AG09309 (cell line): ENCODE results near the gene CYTIP.

Experiments used
- DNase-seq: peaks from one replicate; pipeline ENCODE4 v3.0.0-alpha.2; 2010; ENCODE audit warnings: low read depth
- H3K4me3 ChIP-seq: 2 replicates; pipeline ENCODE4 v1.5.1; 2011; ENCODE audit warnings: mild to moderate bottlenecking, low read depth, low read length, moderate library complexity; ENCODE audit not compliant: control insufficient read depth
- TF ChIP-seq, protein P1 (sequence below): IDR thresholded peaks from 2 replicates; pipeline ENCODE4 v1.5.1; 2011; ENCODE audit warnings: mild to moderate bottlenecking, low read depth, low read length, inconsistent platforms; ENCODE audit not compliant: insufficient read depth, control insufficient read depth; ENCODE audit errors: missing control alignments

The CYTIP gene

GRCh38 chr2:157447031-157447430, 3.1 kb upstream of the CYTIP start:
- no peak overlapping the region for H3K4me3 ChIP-seq
- TF ChIP-seq, protein P1, sequence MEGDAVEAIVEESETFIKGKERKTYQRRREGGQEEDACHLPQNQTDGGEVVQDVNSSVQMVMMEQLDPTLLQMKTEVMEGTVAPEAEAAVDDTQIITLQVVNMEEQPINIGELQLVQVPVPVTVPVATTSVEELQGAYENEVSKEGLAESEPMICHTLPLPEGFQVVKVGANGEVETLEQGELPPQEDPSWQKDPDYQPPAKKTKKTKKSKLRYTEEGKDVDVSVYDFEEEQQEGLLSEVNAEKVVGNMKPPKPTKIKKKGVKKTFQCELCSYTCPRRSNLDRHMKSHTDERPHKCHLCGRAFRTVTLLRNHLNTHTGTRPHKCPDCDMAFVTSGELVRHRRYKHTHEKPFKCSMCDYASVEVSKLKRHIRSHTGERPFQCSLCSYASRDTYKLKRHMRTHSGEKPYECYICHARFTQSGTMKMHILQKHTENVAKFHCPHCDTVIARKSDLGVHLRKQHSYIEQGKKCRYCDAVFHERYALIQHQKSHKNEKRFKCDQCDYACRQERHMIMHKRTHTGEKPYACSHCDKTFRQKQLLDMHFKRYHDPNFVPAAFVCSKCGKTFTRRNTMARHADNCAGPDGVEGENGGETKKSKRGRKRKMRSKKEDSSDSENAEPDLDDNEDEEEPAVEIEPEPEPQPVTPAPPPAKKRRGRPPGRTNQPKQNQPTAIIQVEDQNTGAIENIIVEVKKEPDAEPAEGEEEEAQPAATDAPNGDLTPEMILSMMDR = no peak
- no peak for DNase-seq

GRCh38 chr2:157444641-157445040, 752 bp upstream of the CYTIP start:
- TF ChIP-seq, protein P1 = no peak
- no peak overlapping the region for H3K4me3 ChIP-seq

DNA sequence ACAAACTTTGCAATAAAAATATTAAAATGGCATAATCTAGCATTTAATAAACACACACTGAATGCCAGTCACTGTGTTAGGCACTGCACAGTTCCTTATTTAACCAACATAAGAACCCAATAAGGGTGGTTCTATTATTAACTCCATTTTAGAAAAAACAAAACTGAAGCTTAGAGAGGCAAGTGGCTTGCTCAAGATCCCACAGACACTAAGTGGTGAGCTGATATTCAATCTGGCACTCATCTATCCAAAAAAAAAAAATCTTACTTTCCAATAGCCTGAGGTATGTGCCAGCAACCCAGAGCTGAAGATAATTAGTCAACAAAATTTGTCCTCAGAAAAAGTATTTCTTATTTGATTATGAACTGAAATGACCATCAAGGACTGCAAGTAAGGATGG, 799 bp downstream of the CYTIP start:
- no peak overlapping the region for H3K4me3 ChIP-seq
- DNase-seq = no peak
- TF ChIP-seq, protein P1 = no peak

More at GRCh38 chr2:157444641-157445040, 752 bp upstream of the CYTIP start:
- DNase-seq = no peak

DNA sequence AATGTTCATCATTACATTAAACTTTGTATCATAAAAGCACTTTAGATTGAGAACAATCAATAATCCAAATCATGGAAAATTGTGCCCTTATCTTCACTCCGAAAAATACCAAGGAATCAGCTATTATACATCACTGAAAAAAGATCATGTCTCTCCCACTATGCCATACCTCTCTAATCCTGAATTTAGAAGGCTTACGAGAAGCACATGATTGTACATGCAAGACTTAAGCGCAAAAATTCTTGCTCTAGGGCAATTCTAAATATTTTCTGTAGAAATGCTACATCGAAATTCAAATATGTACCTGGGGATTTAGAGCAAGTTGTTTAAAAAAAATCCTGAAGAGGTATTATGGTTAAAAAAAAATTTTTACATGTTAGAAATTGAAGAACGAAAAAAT, 1.3 kb downstream of the CYTIP start:
- DNase-seq = no peak
- TF ChIP-seq, protein P1 = no peak
- no peak overlapping the region for H3K4me3 ChIP-seq

GRCh38 chr2:157442191-157442590, 1.7 kb downstream of the CYTIP start:
- TF ChIP-seq, protein P1 = no peak
- DNase-seq = no peak
- H3K4me3 ChIP-seq = no peak overlapping the region

GRCh38 chr2:157441072-157441454, 2.8 kb downstream of the CYTIP start:
- DNase-seq = no peak
- no peak overlapping the region for H3K4me3 ChIP-seq
- TF ChIP-seq, protein P1 = no peak
